22Rv1 (cell line): ENCODE data around the gene DCD.
"Not testable (repeated sequence)": the region's sequence is repeated elsewhere in the genome, so short reads cannot be mapped to it uniquely, and the experiment has no call there.

Source experiments
- H3K27ac ChIP-seq: fragments of 450-650 bp; 2 replicates; pipeline ENCODE4 v1.5.1; 2017
- CTCF ChIP-seq: fragments of 450-650 bp; IDR thresholded peaks from 2 replicates; pipeline ENCODE4 v1.5.1; 2017; ENCODE audit warnings: mild to moderate bottlenecking
- ZFX ChIP-seq: fragments of 450-650 bp; IDR thresholded peaks from 2 replicates; pipeline ENCODE4 v1.6.1; 2017; ENCODE audit warnings: antibody characterized with exemption, borderline replicate concordance

The DCD gene

GRCh38 chr12:54641089-54641488, 7.1 kb downstream of the DCD start:
- TF ChIP-seq CTCF: no peak
- TF ChIP-seq ZFX: no peak
- no peak overlapping the region for H3K27ac ChIP-seq

- H3K27ac ChIP-seq: not testable (repeated sequence)
These were observed 9.1 kb downstream of the DCD start for GRCh38 chr12:54639112-54639511.

- TF ChIP-seq ZFX (no peak), CTCF (no peak)
- no peak within 1 kb of the TSS for H3K27ac ChIP-seq
These were observed 13.4 kb downstream of the DCD start, which contains the start of gene LACRT for GRCh38 chr12:54634795-54635194. Gene LACRT, minus strand, starts transcription at chr12:54634895. Its CDS starts 54 bp downstream, at chr12:54634841.

- TF ChIP-seq CTCF: peak; percentile 35
- no peak for TF ChIP-seq ZFX
- H3K27ac ChIP-seq: no peak overlapping the region
These were observed 16.0 kb downstream of the DCD start for GRCh38 chr12:54631988-54632728.

GRCh38 chr12:54631551-54631950, 16.6 kb downstream of the DCD start:
- no peak overlapping the region for H3K27ac ChIP-seq
- TF ChIP-seq CTCF (no peak), ZFX (no peak)

- TF ChIP-seq CTCF: no peak
- TF ChIP-seq ZFX: no peak
- no peak overlapping the region for H3K27ac ChIP-seq
These were observed 18.2 kb downstream of the DCD start for GRCh38 chr12:54629925-54630324.

GRCh38 chr12:54628186-54628846, 19.8 kb downstream of the DCD start:
- TF ChIP-seq ZFX: no peak
- no peak for TF ChIP-seq CTCF
- no peak overlapping the region for H3K27ac ChIP-seq
